Fibroblast of lung (primary cell): ENCODE data around the gene TSPAN18. TPM values are rescaled to one million over a fixed set of nuclear protein-coding genes. Genes with fewer than 3 reads are reported as not detected.

ENCODE experiments used
- DNase-seq, 2 donors: peaks; one replicate each; pipeline versions ENCODE4 v3.0.0 to v3.0.0-alpha.2; 2010; ENCODE audit warnings: low read depth in 2 of 2
- H2AFZ ChIP-seq: 2 replicates; pipeline ENCODE4 v1.5.1; 2012; ENCODE audit warnings: low read length, control low read depth, inconsistent platforms
- H3K27ac ChIP-seq: 2 replicates; pipeline ENCODE4 v1.5.1; 2011; ENCODE audit warnings: low read length, control low read depth; ENCODE audit not compliant: insufficient read depth
- H3K27me3 ChIP-seq: 2 replicates; pipeline ENCODE4 v1.5.1; 2011; ENCODE audit warnings: mild to moderate bottlenecking, low read length; ENCODE audit not compliant: control insufficient read depth, insufficient read depth
- H3K36me3 ChIP-seq: 2 replicates; pipeline ENCODE4 v1.5.1; 2011; ENCODE audit warnings: low read length; ENCODE audit not compliant: control insufficient read depth, insufficient read depth
- H3K4me1 ChIP-seq: 2 replicates; pipeline ENCODE4 v1.5.1; 2011; ENCODE audit warnings: low read length; ENCODE audit not compliant: control insufficient read depth, insufficient read depth; ENCODE audit errors: extremely low read depth
- H3K4me2 ChIP-seq: 2 replicates; pipeline ENCODE4 v1.5.1; 2011; ENCODE audit warnings: low read length, control low read depth; ENCODE audit not compliant: insufficient read depth; ENCODE audit errors: extremely low read depth
- H3K4me3 ChIP-seq, 4 experiments: fragments of 200-600 bp in 1 of 4; sonication (generic) in 1 of 4; replicated peaks in 1 of 4; 2 replicates each; pipeline ENCODE4 v1.5.1; 2011 to 2016; ENCODE audit warnings: low read length in 4 of 4, low read depth in 3 of 4, mild to moderate bottlenecking in 3 of 4, control low read depth in 2 of 4, inconsistent platforms in 1 of 4, mixed read lengths in 1 of 4; ENCODE audit not compliant: insufficient read depth in 1 of 4; ENCODE audit errors: control extremely low read depth in 1 of 4
- H3K79me2 ChIP-seq: 2 replicates; pipeline ENCODE4 v1.5.1; 2012; ENCODE audit warnings: mild to moderate bottlenecking, low read length, inconsistent platforms; ENCODE audit not compliant: control insufficient read depth, insufficient read depth
- H3K9ac ChIP-seq: 2 replicates; pipeline ENCODE4 v1.5.1; 2011; ENCODE audit warnings: mild to moderate bottlenecking, low read length, control low read depth; ENCODE audit not compliant: insufficient read depth
- H3K9me3 ChIP-seq: 2 replicates; pipeline ENCODE4 v1.5.1; 2012; ENCODE audit warnings: low read depth, low read length; ENCODE audit not compliant: control insufficient read depth, insufficient read depth
- H4K20me1 ChIP-seq: 2 replicates; pipeline ENCODE4 v1.5.1; 2011; ENCODE audit warnings: low read length; ENCODE audit not compliant: control insufficient read depth, insufficient read depth; ENCODE audit errors: extremely low read depth
- CTCF ChIP-seq, 2 donors: IDR thresholded peaks in 1 of 2; conservative IDR thresholded peaks in 1 of 2; 1 replicate in 1 of 2; 2 replicates in 1 of 2; pipeline ENCODE4 v1.5.1; 2011 to 2012; ENCODE audit warnings: low read length in 2 of 2, control low read depth in 1 of 2, inconsistent platforms in 1 of 2, low read depth in 1 of 2, mild to moderate bottlenecking in 1 of 2
- EZH2 ChIP-seq: IDR thresholded peaks from 2 replicates; pipeline ENCODE4 v1.5.1; 2012; ENCODE audit warnings: low read length, control low read depth, mild to moderate bottlenecking; ENCODE audit errors: missing control alignments
- polyA plus RNA-seq, 2 donors: library from polyadenylated mRNA; depleted of rRNA in 1 of 2; stranded (reverse) in 1 of 2; unstranded in 1 of 2; fragments of >200 nt; gene quantifications; 2 replicates each; pipeline ENCODE4 v1.2.1, GENCODE V29; 2011 to 2012; ENCODE audit warnings: missing spikeins in 1 of 2
- total RNA-seq: library from RNA; depleted of rRNA; stranded (reverse); fragments of >200 nt; gene quantifications from 2 replicates; pipeline ENCODE4 v1.2.1, GENCODE V29; 2014

The TSPAN18 gene
- total and polyA plus RNA-seq, 2 donors (not counting 1 experiment from before 2014, with no cell fraction given) = 0.15 TPM; not detected in 1

- H3K27ac ChIP-seq = no peak overlapping the region
- H3K4me3 ChIP-seq = no peak overlapping the region
- peaks cover 11% of the 10 kb centered on the region for H3K27me3 ChIP-seq
- H3K9ac ChIP-seq = no peak overlapping the region
- peaks cover 2% of the 10 kb centered on the region for H3K4me1 ChIP-seq
- H3K9me3 ChIP-seq = no peaks in the 10 kb centered on the region
- no peak for TF ChIP-seq EZH2
- no peak for TF ChIP-seq CTCF (conservative IDR thresholded peaks at IDR 0.05 in 1 of 2, IDR thresholded peaks at IDR 0.05 in 1 of 2; ENCODE audit: low read depth in 1 of 2, low read length in 2 of 2)
- DNase-seq = no peak
- no peak overlapping the region for H2AFZ ChIP-seq
- H3K4me2 ChIP-seq = no peak overlapping the region
- H3K79me2 ChIP-seq = no peaks in the 10 kb centered on the region
- H3K36me3 ChIP-seq = no peaks in the 10 kb centered on the region
- no peaks in the 10 kb centered on the region for H4K20me1 ChIP-seq
Observed at GRCh38 chr11:44835938-44836337, 109.2 kb downstream of the TSPAN18 start.

- no peak overlapping the region for H2AFZ ChIP-seq
- no peaks in the 10 kb centered on the region for H3K36me3 ChIP-seq
- H3K79me2 ChIP-seq = no peaks in the 10 kb centered on the region
- H3K4me2 ChIP-seq = no peak overlapping the region
- DNase-seq = peak in 1 of 2 donors; percentile 44
- H4K20me1 ChIP-seq = no peaks in the 10 kb centered on the region
- TF ChIP-seq CTCF (conservative IDR thresholded peaks at IDR 0.05 in 1 of 2, IDR thresholded peaks at IDR 0.05 in 1 of 2; ENCODE audit: low read depth in 1 of 2, low read length in 2 of 2) (no peak), EZH2 (no peak)
- no peak overlapping the region for H3K27ac ChIP-seq
- no peak overlapping the region for H3K4me3 ChIP-seq
- peaks cover 10% of the 10 kb centered on the region for H3K4me1 ChIP-seq
- H3K9me3 ChIP-seq = no peaks in the 10 kb centered on the region
- H3K27me3 ChIP-seq = peaks cover 8% of the 10 kb centered on the region
- no peak overlapping the region for H3K9ac ChIP-seq
Observed at GRCh38 chr11:44837661-44838060, 110.9 kb downstream of the TSPAN18 start.

- Histone ChIP-seq H3K4me1 (peaks cover 12% of the 10 kb centered on the region), H3K79me2 (no peaks in the 10 kb centered on the region), H3K27me3 (no peaks in the 10 kb centered on the region), H3K4me3 (no peak overlapping the region), H2AFZ (no peak overlapping the region), H3K9ac (no peak overlapping the region), H3K27ac (no peak overlapping the region), H3K9me3 (no peaks in the 10 kb centered on the region), H3K4me2 (no peak overlapping the region), H4K20me1 (no peaks in the 10 kb centered on the region), H3K36me3 (no peaks in the 10 kb centered on the region)
- TF ChIP-seq CTCF (conservative IDR thresholded peaks at IDR 0.05 in 1 of 2, IDR thresholded peaks at IDR 0.05 in 1 of 2; ENCODE audit: low read depth in 1 of 2, low read length in 2 of 2) (no peak), EZH2 (no peak)
- DNase-seq = no peak
Observed at GRCh38 chr11:44839458-44840084, 112.8 kb downstream of the TSPAN18 start.
